GM18907 (cell line): ENCODE data around the gene TNFSF11.

ENCODE experiments used
- ATAC-seq: cut with Tn5 transposase; IDR thresholded peaks from one replicate; pipeline ENCODE4 v1.9.1; 2021; ENCODE audit warnings: mild to moderate bottlenecking, moderate library complexity; ENCODE audit not compliant: unreplicated experiment

TNFSF11 gene

GRCh38 chr13:42651936-42652641, 78.1 kb downstream of the TNFSF11 start:
- no peak for ATAC-seq

DNA sequence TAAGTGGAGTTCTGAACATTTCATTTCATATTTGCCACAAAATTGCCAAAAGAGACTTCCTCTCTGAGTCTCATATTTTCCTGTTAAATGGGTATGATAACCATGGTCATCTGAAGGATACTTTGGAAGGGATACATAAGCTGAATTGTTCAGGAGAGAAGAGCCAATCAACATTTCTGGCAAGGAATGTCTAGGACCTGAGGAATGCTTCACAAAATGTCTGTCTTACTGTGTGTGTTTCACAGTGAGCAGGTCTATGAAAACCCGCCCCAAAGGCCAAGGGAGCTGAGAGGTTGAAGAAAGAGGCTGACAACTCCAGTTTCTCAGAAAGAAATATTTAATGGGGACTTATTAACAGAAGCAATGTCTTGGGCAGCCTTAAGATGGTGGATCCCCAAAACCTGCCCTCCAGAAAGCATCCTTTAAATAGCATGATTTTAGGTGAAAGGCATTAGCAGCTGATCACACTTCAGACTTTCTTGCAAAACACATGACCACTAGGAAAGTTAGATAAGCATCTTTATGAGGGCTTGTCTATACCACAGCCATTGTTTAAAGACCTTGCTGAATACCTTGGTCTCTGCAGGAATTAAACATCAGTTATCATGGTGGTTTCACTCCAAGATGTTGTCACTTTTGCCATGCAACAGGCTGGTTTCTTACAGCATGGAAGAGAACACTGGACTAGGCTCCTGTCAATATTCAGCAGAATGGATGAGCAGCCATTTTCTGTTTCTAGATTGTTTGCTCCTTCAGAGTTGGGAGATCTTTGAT, 78.9 kb downstream of the TNFSF11 start:
- no peak for ATAC-seq

DNA sequence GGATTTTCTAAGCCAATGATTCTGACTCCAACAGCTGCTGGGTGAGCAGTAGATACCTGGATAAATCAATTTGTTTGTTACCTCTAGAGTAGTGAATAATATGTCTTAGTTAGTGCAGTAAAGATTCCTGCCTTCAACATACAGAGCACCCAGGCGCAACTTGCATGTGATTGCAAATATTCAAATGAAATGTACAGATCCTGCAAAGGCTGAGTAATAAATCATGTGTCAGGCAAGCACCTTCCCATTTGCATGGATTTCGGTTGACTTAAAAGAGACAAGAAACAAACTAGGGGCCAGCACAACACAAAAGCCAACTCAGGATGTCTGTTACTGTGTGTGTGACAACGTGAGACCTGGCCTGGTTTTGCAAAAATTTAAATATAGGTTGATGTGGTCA, 79.7 kb downstream of the TNFSF11 start:
- no peak for ATAC-seq

DNA sequence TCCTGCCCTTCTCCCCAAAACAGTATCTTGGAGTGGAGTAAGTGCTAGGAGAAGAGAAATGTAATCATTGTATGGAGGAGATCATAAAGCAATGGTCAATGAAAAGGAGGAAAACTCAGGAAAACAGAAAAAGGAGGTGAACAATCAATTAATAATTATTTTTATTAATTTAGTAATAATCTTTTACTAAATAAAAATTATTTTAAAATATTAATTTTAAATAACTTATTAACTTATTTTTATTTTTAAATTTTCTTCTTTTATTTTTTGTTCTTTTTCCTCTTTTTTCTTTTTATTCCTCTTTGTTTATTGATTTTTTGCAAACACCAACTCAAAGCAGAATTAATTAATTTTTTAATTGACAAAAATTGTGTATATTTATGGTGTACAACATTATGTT, 80.3 kb downstream of the TNFSF11 start:
- no peak for ATAC-seq

DNA sequence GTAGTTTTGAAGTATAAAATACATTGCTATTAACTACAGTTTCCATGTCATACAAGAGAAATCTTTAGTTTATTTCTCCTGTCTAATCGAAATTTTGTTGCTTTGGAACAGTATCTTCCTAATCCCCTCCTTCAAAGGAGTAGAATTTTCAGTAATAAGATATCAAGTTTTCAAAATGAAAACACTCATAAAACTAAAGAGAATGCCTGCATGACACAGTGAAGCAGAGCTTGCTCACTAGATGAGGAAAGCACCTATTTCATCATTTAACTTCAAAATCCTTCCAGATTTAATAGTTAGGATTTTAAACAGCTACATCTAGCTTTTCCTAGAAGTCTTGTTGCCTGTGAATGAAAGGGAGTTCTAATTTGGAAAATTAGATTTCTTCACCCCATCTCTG, 80.8 kb downstream of the TNFSF11 start:
- no peak for ATAC-seq

DNA sequence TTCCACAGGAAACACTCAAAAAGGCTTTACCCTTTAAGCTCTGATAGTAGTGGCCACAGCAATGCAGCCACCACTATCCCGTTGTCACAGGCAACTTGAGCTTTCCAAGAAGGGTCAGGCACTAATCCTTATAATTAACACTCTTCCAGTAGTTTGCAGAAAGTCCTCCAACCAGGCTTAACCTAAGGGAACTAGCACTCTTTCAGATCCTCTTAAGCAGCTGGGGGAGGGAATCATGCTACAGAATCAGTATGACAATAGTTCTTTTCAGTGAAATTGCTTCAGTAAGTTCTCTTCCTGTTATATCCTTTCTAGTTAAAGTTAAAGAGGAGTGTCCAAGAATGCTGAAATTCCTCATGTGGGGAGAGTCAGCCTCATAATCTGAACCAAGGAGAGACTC, 82.2 kb downstream of the TNFSF11 start:
- no peak for ATAC-seq

DNA sequence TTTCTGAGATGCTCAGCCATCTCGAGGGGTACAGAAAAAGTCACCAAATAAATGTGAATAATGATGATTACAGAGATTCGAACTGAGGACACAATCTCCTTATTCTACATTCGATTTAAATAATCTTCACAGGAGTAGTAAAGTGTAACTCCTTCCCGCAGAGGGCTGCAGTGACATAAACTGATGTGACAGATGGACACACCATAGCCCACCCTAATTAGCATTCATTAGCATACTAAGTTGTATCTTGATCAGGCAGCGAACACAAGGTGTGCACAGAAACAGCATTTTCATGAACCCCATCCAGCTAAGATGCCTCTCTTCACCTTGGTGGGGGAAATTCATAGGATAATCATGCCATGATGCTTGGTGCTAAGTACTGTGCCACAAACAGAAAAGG, 83.0 kb downstream of the TNFSF11 start:
- ATAC-seq: no peak
